ENCODE measurements around the gene THAP5.

- TF ChIP-seq EZH2 (optimal IDR thresholded peaks at IDR 0.05; ENCODE audit: low read depth, low read length) (no peak), CTCF (IDR thresholded peaks at IDR 0.05; ENCODE audit: low read length) (no peak)
Observed at GRCh38 chr7:108585843-108586242, 16.3 kb upstream of the THAP5 start.

Data from MM.1S (cell line).